ENCODE measurements around the gene TBX15.
"Not testable (repeated sequence)": the region's sequence is repeated elsewhere in the genome, so short reads cannot be mapped to it uniquely, and the experiment has no call there.

The TBX15 gene

GRCh38 chr1:118923319-118923718 is 64.8 kb downstream of the TBX15 start:
- no peak for DNase-seq

DNA sequence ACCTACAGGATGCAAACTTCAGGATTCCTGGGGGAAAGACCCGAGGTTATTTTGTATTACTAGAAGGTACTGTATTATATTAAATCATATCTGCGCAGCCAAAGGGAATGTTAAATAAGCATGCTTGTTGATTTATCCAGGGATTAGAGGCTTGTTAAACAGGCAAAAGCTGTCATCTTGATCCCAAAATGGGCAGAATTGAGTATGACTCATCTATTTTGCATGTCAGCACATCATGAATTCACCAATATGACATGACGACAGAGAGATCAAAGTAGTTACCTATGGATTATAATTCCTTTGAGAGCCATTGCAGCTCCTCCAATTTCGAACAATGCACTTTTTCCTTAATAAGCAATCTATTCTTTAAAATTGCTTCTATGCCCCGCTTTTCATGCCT is 66.1 kb downstream of the TBX15 start:
- no peak for DNase-seq

DNA sequence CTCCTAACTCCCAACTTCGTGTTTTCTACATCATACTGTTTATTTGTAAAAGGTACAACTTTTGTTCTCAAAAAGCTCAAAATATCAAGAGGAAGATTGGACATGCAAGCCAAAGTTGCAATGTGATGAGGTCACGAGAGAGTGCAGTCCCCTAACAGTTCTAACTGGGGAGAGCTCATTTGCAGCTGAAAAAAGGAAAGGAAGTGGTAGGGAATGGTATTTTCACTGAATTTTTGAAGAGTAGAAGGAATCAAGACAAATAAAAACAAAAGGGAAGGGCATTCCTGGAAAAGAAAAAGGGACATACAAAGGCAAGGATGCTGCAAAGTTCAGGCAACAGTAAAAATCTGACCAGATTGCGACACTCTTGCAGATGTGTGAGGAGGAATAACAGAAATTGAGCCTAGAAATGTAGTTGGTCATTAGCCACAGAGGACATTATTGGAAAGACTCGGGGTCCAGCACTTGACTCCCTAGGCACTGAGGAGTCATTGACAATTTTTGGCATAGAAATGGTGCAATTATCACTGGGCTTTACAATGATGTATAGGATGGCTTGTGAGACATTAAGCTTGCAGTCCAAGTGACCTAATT is 67.9 kb downstream of the TBX15 start:
- DNase-seq = no peak

- DNase-seq = no peak
Measured at GRCh38 chr1:118918940-118919259, 69.2 kb downstream of the TBX15 start.

- no peak for DNase-seq
Measured at GRCh38 chr1:118918230-118918939, 69.8 kb downstream of the TBX15 start.

DNA sequence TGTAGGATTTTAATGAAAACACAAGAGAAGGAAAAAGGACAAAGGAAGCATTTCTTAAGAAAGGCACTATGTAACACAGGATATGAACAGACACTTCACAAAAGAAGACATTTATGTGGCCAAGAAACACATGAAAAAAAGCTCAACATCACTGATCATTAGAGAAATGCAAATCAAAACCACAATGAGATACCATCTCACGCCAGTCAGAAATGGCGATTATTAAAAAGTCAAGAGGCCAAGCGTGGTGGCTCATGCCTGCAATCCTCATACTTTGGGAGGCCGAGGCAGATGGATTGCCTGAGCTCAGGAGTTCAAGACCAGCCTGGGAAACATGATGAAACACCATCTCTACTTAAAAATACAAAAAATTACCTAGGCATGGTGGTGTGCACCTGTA is 71.8 kb downstream of the TBX15 start:
- not testable (repeated sequence) for DNase-seq

- peak; percentile 24 for DNase-seq
Measured at GRCh38 chr1:118914379-118915161, 73.6 kb downstream of the TBX15 start.

DNA sequence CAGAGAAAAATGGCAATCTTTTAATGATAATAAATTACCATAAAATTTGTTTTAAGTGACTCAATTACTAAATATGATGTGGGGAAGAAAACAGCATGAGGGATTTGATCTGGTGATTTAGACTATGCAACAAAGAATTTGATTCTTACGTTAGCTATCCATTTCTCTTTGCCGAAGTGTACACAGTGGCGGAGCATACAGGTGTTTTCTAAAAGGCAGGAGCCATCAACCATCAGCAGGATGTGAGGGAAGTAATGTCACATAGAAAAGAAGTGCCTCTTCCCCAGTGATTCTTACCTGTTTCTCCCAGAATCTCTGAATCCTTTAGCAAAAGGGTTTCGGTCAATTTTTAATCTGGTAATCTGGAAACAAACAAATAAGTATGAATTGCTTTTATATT is 74.3 kb downstream of the TBX15 start:
- DNase-seq = no peak

DNA sequence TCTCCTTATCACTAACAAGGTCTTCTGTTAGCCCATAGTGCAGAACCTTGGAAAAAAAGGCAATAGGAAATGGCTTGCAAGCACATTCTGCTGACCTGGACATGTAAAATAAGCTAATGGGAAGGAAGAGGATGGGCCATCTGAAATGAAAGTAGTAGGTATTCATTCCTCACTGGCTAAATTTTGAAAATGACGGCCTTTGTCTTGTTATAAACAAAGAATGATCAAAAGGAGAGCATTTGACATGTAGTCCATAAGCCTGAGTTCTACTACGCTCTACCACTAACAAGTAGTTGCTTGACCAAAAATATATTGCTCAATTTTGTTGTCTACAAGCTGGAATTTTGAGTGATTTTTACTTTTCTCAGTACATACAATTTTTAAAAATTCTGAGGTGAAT is 75.6 kb downstream of the TBX15 start:
- no peak for DNase-seq

DNA sequence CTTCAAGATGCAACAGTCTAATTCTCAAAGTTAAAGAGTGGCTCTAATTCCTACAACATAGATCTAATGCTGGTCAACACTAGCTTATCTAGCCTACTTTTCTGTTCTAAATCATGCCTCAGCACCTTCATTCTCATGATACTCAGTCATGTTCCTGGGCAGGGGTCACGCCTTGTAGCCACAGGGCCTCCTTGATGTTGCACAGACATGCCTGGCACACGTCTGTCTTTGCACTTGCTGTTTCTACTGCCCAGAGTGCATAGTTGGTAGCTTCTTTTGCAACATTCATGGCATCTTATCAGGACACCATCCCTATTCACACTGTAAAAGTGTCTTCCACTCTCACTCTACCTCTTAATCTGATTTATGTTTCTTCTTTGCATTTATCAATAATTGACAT is 76.6 kb downstream of the TBX15 start:
- no peak for DNase-seq

GRCh38 chr1:118907466-118907865 is 80.7 kb downstream of the TBX15 start:
- no peak for DNase-seq

- no peak for DNase-seq
Measured at GRCh38 chr1:118905671-118906070, 82.5 kb downstream of the TBX15 start.

DNA sequence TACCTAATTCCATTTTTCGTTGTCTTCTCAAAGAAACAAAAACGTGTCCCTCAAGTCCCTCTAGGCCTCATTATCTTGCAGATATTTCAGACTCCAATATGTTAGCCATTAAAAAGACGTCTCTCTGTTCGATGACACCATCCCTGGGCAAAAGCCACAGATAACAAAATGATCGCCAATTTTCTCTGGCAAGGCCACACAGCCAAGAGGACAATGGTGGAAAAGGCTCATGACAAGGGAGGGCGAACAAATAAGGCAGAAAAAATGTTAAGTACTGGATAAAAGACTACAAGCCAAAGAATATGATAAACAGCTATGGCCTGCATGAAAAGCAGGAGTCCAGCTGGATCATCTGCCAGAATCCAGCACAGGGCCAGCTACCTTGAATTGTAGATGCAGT is 82.9 kb downstream of the TBX15 start:
- no peak for DNase-seq

DNA sequence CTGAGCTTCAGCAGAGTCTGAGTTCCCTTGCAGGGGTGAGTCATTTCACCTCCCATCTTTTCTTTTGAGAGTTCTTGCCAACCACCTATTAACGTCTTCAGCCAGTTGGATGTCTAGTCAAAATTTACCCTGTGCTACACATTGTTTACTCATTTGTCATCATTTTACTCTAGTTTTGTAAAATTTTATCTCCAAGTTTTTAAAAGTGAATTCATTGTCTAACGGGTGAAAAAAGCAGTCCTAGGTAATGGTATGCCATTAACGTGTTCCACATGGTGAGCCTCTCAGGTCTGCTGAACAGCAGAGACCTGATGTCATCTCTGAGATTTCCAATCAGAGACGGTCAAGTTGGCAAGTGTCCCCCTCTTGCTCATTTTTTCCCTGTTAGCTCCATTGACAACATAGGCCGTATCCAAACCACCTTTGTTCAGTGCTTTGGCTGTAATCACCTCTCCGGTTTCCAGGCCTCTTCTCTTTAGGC is 85.4 kb downstream of the TBX15 start:
- no peak for DNase-seq

DNA sequence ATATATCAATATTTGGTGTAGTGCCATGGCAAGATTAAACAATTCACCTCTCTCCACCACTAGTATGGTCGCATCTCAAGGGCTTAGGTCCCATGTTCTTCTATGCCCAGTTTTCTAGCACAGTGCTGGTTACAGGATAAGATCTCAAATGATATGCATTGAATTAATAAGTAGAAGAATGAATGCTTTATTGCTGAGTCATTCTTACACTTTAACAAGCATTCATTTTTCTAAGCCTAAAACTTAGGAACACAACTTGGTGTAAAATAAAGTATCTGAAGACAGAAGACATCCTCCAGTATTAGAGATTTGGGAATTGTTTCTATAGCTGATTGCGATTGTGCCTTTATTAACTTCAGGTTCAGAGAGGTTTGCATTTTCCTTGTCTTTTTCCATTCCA is 85.8 kb downstream of the TBX15 start:
- no peak for DNase-seq

DNA sequence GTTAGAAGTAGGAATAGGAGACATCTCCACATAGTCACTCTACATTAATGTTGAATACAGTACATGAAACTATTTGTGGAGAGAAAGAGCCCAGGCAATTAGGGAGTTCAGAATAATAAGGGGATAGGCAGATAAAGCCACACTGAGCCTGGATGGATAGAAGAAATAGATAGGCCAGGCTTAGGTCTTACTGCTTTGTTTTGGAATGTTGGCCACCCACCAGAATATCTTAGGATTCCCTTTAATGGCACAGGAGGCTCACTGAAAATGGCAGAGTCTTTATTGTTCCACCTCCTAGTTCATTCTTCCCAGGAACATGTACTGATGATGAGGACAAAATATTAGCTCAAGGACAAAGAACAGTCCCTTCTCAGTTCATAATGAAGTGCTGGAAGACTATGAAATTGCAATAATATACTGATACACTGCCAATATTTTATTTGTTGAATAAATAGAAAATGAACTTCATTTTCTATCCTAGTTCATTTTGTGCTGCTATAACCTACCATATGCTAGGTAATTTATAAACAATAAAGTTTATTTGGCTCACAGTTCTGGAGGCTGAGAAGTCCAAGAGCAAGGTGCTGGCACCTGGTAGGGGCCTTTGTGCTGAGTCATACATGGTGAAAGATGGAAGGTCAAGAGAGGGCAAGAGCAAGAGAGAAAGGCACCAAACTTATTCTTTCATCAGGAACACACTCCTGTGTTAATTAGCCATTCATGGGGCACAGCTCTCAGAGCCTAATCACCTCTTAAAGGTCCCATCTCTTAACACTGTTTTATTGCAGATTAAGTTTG is 87.3 kb downstream of the TBX15 start:
- no peak for DNase-seq

GRCh38 chr1:118899340-118899739 is 88.8 kb downstream of the TBX15 start:
- DNase-seq = no peak

DNA sequence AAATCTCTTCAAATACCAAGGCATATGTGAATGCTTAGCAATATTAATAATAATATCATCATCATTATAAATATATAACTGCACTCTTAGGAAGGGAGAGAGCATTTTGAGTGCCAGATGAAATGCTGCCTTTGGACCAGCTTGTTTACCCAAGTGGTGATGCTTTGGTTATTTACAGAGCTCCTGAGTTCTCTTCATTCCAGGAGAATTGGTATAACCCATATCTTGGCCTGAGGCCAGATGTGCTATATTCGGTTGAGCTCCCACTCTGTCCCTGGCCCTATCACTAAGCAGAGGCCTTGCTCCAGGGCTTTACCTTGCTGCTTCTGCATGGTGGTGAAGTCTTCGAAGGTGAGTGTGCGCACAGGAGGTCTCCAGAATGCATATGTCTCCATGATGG is 89.4 kb downstream of the TBX15 start:
- no peak for DNase-seq

- DNase-seq = no peak
Measured at GRCh38 chr1:118896416-118896815, 91.7 kb downstream of the TBX15 start.

DNA sequence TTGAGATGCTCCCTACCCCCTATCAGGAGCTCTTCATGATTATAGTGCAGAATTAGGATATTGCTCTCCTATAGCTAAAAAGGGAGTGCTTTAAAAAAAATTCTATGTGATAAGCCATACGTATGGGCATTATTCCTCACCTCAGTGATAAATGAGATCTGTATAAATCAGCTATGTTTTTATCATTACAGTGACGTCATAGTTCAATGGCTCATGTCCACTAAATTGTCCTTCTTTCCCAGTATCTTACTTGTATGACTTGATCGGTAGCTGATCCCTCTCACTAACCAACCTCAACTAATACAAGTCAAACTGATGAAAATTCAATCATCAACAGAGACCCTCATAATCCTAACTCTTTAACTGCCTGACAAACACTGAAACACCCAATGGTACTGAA is 93.3 kb downstream of the TBX15 start:
- no peak for DNase-seq

DNA sequence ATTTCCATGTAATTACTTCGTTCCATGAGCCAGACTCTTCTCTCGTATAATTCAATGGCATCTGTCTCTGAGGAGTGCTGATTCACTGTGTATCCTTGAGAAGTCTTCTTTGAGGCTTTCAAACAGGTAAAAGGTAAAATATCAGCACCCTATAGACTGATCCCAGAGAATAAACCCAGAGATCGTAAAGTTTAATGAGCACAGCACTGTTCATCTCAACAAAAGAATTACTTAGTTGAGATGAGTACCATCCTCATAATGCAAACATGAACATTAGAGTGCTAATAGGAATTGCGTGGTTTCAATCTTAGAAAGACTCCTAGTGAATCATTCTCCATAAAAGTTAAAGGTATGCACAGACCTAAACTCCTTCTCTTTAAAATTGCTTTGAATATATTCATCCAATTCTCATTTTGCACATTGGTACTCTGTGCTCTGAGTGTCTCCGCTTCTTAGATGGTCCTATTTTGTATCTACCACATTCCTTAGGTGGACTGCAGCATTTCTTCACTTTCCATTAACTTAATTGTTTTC is 97.2 kb downstream of the TBX15 start:
- DNase-seq = no peak

GRCh38 chr1:118884946-118885345 is 103.2 kb downstream of the TBX15 start:
- no peak for DNase-seq

DNA sequence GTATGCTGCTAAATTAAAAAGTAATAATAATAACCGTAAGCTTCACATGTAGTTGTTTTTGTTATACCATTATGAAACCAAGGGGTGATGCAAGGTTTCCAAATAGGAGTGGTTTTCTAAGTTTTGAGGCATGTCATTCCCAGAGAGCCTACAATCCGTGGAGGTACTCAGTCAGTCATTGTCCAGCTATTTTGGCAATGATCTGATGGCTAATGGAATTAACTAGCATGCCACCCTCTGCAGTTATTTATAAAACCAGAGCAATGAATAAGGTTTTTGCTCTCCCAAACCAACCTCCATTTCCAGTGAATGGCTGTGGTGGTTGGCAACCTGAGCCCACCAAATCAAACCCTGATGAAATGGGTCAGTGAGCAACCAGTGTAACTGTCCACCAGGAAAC is 106.4 kb downstream of the TBX15 start:
- no peak for DNase-seq

All from NCI-H774 (cell line).